Activated naive CD4-positive, alpha-beta T cell (primary cell): ENCODE data around the gene CCL19.
A peak's percentile ranks its signal among the peaks of the same experiment; 100 is the strongest.
"Not testable (repeated sequence)": the region's sequence is repeated elsewhere in the genome, so short reads cannot be mapped to it uniquely, and the experiment has no call there.

Experiments used
- DNase-seq, 4 experiments: peaks; one replicate each; lab custom pipeline; 2025; lab: John Stamatoyannopoulos, UW

CCL19 gene

DNA sequence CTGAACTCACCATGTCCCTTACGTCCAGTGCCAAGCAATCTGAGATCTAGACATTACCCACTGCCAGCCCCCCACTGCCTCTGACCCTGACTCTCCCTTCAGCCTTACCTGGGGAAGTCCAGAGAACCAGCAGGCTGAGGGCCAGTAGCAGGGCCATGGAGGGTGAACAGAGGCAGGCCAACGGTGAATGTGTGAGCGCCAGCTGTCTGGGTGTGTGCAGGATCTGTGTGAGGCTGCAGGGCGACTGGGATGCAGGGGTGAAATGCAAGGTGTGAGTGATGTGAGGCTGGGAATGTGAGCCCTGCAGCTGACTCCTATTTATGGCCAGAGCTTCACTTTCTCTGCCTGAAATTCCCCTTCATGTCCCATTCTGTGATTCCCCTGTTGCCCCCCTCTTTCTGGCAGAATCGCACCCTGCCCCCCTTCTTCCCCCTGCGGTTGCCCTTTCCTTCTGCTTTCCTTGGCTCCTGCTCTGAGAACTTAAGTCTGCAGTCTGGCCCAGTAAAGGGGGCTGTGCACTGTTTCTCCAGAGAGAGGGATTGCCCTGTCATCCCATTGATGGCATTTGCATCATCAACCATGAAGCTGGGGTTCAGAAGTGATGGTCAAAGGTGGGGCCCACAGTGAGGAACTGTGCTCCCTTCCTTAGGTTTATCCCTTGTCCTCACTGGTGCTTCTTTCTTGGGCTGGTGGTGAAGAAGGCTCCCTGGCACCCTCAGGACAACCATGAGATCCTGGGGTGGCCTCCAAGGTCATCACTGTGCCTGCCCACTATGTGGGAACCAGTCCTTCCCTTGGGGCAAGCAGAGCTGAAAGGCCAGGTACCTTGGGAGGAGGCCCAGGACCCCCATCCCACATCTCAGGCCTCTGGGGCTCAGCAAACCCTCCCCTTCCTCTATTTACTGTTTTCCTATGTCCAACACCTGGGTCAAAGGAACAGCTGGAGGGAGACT is at the start of gene CCL19:
Gene CCL19 (minus strand): TSS at position 294 of the 953 bp plus-strand sequence. CDS start 137 bp downstream, at position 157.
- no peak for DNase-seq

DNA sequence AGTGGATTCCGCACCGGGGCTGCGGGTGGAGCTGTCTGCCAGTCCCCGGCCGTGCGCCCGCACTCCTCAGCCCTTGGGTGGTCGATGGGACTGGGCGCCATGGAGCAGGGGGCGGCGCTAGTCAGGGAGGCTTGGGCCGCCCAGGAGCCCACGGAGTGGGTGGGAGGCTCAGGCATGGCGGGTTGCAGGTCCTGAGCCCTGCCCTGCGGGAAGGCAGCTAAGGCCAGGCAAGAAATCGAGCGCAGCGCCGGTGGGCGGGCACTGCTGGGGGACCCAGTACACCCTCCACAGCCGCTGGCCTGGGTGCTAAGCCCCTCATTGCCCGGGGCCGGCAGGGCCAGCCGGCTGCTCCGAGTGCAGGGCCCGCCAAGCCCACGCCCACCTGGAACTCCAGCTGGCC is 49.1 kb upstream of the CCL19 start:
- not testable (repeated sequence) for DNase-seq

DNA sequence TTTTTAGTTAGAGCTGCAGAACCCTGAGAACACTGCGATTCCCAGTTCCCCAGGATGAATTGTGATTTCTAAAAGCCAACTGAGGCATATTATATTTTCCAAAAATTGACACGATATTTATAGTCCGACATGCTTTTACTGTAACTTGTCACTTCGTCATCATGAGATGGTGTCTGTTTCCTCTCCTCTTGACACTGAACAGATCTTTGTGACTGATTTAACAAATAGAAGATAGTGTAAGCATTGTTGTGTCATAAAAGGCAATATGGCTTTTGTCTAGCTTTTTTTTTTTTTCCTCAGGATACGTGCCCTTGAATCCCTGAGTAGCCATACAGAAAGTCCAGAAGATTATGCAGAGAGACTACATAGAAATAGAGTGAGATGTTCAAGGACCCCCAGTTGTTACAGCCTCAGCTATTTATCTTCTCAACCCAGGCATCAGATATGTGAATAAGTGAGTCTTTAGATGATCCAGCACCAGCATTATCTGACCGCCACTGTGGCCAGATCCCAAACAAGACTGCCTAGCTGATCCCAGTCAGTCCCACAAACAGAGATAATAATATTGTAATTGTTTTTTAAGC is 46.7 kb upstream of the CCL19 start:
- no peak for DNase-seq

DNA sequence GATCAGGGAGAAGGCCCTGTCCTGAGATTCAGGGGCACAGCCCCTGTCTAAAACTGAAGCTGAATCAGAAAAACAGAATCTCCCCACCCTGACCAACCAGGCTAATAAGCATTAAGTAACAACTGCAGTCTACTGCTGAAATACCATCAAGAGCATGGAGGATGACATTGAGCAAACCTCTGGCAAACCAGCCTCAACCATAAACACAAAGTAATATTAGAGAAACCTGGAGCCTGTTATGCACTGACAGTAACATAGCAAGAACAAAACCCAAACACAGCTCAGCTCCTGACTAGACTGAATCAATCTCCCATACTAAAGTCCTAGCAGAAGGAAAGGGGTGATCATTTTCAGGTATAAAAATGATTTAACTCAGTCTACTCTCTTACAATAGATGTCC is 43.6 kb upstream of the CCL19 start:
- no peak for DNase-seq

DNA sequence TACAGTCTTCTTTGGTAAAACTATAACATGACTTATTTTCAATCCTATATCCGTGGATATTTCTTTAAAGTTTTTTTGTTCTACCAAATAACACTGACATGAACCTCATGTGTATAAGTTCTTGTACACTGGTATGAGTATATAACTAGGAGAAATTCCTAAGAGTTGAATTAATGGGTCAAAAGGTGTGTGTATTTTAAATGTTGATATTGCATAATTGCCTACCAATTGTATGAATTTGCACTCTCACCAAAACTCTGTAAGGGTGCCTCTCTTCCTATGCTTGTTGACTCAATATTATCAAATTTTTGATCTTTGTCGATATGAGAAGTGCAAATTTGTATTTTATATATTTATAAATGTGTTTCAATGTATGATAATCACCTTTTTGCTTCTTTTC is 41.8 kb upstream of the CCL19 start:
- DNase-seq = no peak

DNA sequence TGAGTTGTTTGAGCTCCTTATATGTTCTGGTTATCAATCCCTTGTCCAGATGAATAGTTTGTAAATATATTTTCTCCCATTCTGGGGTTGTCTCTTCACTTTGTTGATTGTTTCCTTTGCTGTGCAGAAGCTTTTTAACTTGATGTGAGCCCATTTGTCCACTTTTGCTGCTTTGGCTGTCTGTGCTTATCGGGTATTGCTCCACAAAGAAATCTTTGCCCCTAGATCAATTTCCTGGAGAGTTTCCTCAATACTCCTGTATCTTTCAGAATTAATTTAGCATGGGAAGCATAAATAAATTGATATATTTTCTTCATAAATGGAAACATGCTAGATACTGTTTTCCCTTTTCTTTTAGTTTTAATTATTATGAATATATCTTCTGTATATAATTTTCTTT is 41.4 kb upstream of the CCL19 start:
- no peak for DNase-seq

DNA sequence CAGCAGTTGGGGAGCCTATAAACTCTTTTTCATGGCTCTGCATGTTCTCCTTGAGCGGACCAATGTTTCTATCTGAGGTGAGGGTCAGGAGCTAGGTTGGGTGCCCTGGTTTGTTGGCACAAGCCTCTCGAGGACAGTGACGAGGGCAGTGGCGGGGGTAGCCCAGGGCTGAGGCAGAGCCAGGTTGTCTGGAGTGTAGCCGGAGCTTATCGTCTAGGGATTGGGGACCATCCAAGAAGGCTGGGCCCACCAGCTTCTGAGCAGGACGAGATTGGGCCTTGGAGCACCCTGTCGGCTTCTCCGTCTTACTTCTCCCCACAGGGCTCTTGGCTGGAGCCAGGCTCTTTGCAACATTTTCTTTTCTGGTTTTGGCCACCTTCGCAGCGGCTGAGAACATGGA is 32.1 kb upstream of the CCL19 start:
- DNase-seq = no peak

DNA sequence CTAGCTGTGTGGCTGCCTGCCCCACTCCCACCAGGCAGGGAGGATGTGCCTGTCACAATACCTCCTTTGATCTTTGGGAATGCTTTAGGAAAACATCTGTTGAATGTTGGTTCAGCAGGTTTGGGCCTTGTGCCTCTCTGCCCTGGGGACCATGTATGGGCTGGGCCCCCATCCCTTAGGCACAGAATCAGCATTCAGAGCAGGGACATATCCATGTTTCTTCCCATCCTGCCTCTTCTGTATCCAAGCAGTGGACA is 28.6 kb upstream of the CCL19 start:
- not testable (repeated sequence) for DNase-seq

DNA sequence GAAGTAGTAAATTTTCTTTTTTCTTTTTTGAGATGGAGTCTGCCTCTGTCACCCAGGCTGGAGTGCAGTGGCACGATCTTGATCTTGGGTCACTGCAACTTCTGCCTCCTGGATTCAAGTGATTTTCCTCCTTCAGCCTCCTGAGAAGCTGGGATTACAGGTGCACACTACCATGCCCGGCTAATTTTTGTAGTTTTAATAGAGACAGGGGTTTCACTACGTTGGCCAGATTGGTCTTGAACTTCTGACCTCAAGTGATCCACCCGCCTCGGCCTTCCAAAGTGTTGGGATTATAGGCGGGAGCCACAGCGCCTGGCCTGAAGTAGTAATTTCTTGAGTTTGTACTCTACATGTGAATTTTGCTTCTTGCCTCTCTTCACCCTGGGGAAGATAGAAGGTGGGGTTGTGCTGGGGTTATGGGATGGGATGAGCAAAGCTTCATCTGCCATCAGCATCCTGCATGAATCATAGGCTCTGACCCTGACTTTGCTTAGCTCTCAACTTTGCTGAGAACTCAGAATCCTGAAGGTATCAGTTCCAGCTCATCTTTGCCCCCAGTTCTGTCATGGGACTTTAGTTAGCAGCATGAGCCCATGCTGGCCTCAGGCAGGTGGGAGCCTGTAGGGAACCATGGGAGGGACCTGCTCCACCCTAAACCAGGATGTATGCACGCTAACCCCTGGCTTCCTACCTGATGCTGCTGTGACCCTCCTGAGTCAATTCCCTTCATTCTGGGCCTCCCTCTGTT is 28.1 kb upstream of the CCL19 start:
- DNase-seq = no peak

DNA sequence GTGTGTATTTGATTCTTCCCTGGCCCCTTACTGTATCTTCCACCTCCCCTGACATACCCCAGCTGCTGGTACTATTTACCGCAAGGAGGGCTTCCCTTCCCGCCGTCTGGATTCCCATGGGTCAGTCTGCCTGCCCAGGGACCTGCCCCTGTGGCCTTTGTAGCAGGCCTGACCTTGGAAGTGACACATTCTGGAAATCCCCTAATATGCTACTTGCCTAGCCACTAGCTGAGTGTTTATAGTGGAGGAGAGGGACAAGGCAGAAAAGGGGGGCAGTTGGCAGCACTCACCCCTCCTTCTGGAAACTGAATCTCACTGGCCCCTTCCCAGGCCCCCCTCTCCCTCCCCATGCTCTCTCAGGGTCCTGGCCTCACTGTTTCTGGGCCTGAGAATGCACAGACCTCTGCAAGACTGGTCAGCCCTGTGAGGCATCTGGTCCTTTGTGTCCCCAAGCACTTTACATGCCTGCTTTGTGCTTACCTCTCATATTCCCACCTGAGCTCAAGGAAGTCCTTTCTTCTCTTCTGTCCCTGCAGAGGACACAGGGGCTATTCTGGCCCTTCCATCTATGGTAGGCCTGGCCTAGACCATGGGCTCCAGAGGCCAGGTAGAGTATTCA is 27.0 kb upstream of the CCL19 start:
- DNase-seq = no peak

DNA sequence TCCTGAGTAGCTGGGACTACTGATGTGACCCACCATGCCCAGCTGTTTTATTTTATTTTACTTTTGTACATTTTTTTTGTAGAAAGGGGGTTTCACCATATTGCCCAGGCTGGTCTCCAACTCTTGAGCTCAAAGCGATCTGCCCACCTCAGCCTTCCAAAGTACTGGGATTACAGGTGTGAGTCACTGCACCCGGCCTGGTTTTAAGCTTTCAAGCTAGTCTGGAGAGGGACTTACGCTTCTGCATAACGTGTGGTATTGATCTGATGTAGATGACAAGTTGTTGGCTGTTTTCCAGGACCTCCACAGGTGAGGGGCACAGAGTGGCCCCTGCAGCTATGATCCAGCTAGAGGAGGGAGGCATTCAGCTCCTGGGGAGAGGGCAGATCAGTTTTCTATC is 25.6 kb upstream of the CCL19 start:
- no peak for DNase-seq

DNA sequence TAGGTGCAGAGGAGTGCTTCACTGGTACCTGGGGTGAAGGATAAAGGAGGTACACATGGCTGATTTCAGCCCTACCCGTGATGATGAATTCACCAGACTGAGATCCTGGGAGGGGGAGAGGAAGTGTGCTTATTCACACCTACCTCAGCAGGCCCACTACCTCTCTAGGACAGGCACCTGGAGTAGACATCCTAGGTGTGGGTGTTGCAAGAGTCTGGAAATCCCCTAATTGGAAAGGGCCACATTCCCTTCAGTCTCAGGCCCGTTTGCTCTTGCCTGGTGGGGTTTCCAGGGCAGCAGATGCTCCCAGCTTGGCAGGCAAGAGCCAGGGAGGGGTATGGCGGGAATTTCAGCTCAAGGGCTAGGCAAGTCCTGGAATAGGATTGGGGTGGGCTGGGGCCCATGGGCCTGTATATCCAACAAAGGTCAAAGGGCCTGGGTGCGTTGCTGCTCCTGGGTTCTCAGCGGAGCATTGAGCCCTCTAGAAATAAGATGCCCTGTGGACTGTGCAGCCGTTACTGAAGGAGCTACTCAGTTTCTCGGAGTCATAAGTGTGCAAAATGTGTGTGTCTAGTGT is 24.7 kb upstream of the CCL19 start:
- no peak for DNase-seq

DNA sequence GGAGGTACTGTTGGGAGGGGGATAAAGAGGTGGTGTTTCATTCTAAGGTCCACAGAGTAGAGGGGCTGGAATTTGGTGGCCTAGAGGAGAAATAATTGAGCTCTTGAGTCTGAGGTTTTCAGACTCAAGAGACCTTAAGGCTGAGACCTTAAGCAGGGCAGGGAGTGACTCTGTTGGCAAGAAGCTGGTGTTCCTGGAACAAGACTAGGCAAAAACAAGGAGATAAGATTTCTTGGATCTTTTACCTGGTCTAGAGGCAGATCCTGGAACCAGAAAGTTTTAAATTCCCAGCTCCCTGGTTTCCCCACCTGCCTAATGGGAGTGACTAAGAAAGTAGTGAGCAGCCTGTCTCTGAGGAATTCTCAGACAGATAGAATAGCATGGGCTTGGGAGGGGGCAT is 22.9 kb upstream of the CCL19 start:
- no peak for DNase-seq

DNA sequence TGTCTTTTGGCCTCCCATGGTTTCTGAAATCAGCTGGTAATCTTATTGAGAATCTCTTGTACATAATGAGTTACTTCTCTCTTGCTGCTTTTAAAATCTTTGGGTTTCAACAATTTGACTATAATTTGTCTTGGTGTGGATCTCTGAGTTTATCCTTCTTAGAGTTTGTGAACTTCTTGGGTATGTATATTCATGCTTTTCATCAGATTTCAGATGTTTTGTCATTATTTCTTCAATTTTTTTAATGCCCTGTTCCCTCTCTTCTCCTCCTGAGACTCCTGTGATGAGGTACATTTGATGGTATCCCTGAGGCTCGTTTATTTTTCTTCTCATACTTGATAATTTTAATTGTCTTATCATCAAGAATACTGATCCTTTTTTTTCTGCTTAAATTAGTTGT is 21.1 kb upstream of the CCL19 start:
- no peak for DNase-seq

DNA sequence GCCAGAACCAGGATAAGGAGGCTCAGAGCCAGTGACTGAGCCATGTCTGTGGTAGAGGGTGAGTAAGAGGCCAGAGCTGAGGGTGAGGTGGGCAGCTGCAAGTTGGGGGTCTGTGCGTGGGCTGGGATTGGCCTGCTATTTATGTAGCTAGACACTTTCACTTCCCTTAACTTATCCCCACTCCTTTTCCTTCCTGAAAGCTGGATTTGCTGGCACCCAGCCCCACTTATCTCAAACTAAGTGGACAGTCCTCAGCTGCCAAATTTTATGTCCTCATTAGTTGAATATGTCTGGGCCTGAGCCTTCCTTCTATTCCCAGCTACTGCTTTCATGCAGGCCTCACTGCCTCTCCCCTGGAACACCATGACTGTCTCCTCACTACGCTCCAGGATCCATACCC is 18.9 kb upstream of the CCL19 start, which contains the start of gene CCL21:
Gene CCL21 (minus strand): TSS at position 114 of the 400 bp plus-strand sequence. CDS start 70 bp downstream, at position 44.
- DNase-seq = no peak

DNA sequence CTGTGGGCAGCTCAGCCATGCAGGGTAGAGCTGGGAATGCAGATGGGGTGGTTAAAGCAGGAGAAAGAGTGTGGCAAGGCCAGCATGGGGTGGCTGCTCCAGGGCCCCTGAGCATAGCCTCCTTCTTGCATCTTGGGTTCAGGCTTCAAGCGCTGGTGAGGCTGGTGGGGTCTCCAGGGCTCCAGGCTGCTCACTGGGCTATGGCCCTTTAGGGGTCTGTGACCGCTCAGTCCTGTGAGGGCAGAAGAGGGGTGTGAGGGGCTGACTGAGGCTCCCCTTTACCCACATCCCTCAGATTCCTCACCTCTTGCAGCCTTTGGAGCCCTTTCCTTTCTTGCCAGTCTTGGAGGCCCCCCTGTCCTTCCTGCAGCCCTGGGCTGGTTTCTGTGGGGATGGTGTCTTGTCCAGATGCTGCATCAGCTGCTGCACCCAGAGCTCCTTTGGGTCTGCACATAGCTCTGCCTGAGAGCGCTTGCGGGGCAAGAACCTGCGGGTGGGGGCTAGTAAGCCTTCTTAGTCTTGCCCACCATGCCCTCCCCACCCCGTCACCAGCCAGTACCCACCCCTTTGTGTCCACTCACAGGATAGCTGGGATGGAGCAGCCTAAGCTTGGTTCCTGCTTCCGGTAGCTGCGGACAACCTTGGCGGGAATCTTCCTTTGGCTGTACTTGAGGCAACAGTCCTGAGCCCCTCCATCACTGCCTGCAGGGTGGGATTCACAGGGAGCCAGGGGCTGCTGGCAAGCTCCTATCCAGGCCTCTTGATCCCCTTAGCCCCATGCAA is 18.3 kb upstream of the CCL19 start:
- DNase-seq = no peak

DNA sequence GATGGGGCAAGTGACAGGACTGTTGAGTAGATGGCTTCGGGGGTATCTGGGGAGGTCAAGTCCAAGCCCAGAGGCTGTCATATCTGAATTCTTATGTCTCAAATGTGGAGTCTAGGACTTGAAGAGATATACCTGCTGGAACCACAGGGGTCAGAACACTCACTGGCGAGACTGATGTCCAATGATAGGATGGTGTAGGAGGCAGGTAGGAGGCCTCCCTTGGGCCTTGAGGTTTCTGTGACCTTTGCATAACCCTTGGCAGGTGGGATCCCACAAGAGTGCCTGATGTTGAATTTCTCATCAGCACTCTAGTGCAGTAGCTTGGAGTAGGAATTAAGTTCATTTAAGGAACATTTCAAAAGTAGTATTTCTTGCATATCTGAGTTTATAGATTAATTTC is 16.1 kb upstream of the CCL19 start:
- DNase-seq = no peak

DNA sequence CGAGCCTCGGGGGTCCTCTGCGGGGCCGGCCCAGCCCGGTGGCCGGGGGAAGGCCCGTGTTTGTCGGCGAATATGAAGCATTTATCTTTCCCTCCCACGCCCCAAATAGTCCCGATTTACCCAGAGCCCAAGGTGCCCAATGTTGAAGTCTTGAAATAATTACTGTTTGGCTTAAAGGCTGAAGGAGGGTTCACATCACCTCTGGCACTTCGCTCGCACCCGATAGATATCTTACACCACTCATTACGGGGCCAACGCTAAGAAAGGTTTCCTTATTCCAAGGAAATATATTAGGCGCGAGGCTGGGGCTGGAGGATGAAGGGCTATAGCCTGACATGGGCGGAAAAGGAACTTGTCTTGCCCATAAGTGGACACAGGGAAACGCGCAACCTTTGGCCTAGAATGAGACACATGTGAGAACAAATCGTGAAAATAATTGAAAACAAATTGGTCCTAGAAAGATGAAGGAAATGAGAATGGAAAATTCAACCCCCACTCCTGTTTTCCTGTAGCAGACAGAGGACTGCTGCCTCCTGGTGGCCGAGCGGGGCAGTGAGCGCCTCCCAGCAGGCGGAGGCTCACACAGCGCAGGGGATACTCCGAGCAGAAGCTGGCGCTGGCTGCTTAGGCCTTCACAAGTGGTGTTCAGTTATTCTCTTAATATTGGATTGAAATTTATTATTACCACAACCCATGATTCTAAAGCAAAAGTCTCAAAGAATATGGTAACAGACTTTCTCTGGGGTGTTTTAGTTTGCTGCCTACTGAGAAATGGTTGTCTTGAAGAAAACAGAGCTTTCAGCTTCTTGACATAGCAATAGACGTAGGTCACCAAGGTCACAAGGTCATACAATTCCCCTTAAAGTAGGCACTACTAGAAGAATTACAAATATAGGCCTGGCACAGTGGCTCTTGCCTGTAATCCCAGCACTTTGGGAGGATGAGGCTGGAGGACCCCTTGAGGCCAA is 11.0 kb upstream of the CCL19 start:
- DNase-seq = peak; percentile 57 to 79 (median 68)

DNA sequence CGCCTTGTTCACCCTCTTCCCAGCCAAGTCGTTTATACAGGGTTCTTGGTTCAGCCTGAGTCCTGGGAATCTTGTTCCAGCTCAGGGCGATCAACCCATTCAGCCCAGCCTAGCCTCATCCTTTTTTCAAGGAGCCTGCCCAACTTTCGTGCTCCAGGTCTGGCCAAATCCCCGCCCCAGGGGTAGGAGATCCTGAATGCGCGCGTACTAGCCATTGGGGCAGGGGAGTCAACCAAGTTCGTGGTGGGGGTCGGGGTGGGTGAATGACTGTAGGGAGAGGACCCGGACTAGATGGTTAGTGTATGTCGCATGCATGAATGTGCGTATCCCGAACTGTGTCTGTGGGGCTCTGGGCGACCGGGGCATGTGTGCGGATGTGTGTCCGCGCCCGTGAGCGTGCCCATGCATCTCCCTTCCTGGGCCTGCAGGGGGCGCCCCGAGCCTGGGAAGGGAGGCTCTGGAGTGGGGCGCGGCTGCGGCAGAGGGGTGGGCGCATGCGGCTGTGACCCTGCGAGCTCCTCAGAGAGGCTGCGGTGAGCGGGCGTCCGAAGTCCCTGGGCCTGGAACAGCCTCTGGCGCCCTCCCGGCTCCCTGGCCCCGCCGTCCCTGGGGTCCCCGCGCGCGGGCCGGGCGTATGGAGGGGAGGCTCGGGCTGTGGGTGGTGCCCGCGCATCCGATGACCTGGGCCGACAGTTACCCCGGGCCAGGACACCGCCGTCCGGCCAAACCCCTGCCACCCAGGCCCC is 10.1 kb upstream of the CCL19 start:
- DNase-seq = peak; percentile 49 to 71 (median 61)
